Fibroblast of villous mesenchyme (primary cell): ENCODE results near the gene CAPN13. TPM values are rescaled to one million over a fixed set of nuclear protein-coding genes. Genes with fewer than 3 reads are reported as not detected.

Experiments
- DNase-seq: peaks from one replicate; pipeline ENCODE4 v3.0.0-alpha.2; 2010; ENCODE audit warnings: low read depth
- H3K4me3 ChIP-seq: 2 replicates; pipeline ENCODE4 v1.5.1; 2011; ENCODE audit warnings: low read depth, mild to moderate bottlenecking, low read length
- total RNA-seq: library from RNA; depleted of rRNA; stranded (reverse); fragments of >200 nt; gene quantifications from 2 replicates; pipeline ENCODE4 v1.2.3, GENCODE V29; 2012
- TF ChIP-seq, protein P1 (sequence below): IDR thresholded peaks from 2 replicates; pipeline ENCODE4 v1.5.1; 2012; ENCODE audit warnings: low read depth, mild to moderate bottlenecking, low read length; ENCODE audit not compliant: insufficient read depth

CAPN13 gene
- total RNA-seq, 1 donor, result not detected

DNA sequence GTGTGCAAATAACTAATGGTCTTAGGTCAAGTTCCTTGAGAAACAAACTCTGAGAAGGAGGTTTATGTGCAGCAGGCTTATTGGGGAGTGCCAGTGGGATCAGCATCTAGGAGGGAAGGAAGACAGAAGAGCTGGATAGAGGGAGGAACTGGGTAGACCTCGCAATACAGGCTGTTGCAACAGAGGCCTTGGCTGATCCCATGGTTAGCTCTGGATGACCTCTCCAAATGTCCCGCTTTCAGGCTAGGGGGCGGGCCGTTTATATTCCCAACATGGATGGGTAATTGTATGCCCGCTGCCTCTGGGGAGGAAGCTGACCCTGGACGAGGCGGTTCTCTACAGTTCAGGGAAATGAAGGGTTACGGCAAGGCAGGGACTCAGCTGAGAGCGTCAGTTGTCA lies 14.7 kb upstream of the CAPN13 start:
- no peak for DNase-seq
- no peak overlapping the region for H3K4me3 ChIP-seq
- TF ChIP-seq, protein P1, sequence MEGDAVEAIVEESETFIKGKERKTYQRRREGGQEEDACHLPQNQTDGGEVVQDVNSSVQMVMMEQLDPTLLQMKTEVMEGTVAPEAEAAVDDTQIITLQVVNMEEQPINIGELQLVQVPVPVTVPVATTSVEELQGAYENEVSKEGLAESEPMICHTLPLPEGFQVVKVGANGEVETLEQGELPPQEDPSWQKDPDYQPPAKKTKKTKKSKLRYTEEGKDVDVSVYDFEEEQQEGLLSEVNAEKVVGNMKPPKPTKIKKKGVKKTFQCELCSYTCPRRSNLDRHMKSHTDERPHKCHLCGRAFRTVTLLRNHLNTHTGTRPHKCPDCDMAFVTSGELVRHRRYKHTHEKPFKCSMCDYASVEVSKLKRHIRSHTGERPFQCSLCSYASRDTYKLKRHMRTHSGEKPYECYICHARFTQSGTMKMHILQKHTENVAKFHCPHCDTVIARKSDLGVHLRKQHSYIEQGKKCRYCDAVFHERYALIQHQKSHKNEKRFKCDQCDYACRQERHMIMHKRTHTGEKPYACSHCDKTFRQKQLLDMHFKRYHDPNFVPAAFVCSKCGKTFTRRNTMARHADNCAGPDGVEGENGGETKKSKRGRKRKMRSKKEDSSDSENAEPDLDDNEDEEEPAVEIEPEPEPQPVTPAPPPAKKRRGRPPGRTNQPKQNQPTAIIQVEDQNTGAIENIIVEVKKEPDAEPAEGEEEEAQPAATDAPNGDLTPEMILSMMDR, result no peak

GRCh38 chr2:30820381-30821055 lies 13.3 kb upstream of the CAPN13 start:
- no peak overlapping the region for H3K4me3 ChIP-seq
- TF ChIP-seq, protein P1, result no peak
- DNase-seq, result no peak

GRCh38 chr2:30809938-30810337 lies 2.7 kb upstream of the CAPN13 start:
- TF ChIP-seq, protein P1, result no peak
- DNase-seq, result no peak
- H3K4me3 ChIP-seq, result no peak overlapping the region

- TF ChIP-seq, protein P1, result no peak
- DNase-seq, result no peak
- H3K4me3 ChIP-seq, result no peak overlapping the region
Measured at GRCh38 chr2:30808695-30809094, 1.4 kb upstream of the CAPN13 start.

DNA sequence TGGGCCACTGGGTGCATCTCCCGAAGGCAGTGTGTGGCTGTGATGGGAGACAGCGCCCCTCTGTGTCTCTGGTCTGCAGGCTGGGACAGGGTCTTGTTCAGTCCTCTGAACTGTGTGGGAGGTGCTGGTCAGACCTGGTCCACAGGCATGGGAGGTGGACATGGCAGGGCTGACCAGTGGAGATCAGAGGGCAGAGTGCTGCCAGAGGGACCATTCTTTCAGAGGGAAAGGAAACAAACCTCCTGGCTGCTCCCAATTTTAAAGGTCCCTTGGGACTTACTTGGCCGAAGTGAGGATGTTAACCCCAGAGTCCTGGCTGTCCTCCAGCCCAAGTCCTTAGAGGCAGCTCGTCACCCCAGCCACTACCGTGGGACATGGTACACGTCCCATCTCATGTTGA lies 4.0 kb downstream of the CAPN13 start:
- TF ChIP-seq, protein P1, result no peak
- DNase-seq, result no peak
- no peak overlapping the region for H3K4me3 ChIP-seq

DNA sequence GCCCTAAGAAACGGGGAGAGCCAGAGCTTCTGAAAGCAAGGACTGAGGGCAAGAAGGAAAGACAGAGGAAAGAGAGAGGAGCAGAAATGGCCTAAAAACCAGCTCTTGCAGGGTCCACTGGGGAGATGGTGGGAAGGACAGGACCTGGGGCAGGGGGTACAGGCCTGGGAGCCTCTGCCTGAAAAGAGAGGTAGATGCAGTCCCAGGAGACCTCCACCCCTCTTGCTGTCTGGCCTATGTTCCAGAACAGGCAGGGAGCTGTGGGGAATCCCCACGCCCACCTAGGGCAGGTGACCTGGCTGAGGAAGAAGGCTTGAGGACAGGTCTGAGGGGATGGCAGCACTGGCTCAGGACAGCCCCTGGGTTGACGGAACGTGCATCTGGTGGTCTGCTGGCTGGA lies 4.6 kb downstream of the CAPN13 start:
- TF ChIP-seq, protein P1, result no peak
- H3K4me3 ChIP-seq, result no peak overlapping the region
- DNase-seq, result no peak

GRCh38 chr2:30801821-30802455 lies 5.3 kb downstream of the CAPN13 start:
- no peak for DNase-seq
- H3K4me3 ChIP-seq, result no peak overlapping the region
- TF ChIP-seq, protein P1, result no peak
